Measurements from ENCODE around the gene MAP3K4.
A peak's percentile ranks its signal among the peaks of the same experiment; 100 is the strongest.

Gene MAP3K4

DNA sequence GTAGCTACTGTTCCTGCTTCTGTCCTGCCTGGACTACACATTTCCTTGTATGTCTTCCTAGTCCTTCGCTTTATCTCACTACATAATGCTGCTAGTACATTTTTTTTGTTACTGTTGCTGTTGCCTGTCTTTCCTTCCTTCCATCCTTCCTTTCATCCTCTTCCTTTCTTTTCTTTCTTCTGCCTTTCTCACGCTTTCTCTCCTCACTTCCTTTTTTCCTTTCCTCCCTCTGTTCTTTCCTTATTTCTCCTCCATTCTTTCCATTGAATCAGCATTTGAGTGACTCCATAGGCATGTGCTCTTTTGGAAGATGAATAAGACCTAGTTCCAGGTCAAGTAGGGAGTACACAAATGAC lies 46.3 kb downstream of the MAP3K4 start:
- DNase-seq (ENCODE audit: low read depth in 2 of 2, low spot score in 1 of 2): no peak

DNA sequence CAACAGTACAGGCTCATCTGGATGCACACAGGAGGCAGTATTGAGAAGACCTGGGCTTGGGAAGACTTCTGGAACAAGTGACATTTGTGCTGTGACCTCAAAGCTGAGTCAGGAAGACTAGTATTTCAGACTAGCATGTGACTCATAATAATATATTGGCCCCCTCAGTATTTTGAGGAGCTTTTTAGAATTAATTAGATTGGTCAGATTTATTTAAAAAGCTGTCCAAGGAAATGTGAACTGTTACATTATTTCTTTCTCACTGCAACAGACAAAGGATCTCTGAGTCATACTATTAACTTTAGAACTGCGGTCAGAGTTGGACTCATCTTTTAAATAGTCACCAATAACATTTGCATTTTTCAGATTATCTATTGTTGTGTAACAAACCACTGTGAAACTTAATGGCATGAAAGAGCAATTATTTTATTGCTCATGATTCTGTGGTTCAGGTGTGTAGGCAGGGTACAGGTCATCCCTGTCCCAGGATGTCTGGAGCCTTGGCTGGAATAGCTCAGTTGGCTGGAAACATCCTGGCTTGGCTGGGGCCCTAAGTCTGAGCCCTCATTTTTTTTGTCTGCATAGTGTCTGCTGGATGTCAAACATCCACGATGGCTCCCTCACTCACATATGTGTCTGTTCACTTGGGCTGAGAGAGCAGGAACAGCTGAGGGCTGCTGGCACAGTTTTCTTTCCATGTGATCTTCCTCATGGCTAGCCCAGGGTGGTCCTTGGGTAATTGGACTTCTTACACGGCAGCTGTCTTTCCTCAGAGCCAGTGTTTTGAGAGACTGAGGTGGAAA lies 46.9 kb downstream of the MAP3K4 start:
- DNase-seq (ENCODE audit: low read depth in 2 of 2, low spot score in 1 of 2): no peak

DNA sequence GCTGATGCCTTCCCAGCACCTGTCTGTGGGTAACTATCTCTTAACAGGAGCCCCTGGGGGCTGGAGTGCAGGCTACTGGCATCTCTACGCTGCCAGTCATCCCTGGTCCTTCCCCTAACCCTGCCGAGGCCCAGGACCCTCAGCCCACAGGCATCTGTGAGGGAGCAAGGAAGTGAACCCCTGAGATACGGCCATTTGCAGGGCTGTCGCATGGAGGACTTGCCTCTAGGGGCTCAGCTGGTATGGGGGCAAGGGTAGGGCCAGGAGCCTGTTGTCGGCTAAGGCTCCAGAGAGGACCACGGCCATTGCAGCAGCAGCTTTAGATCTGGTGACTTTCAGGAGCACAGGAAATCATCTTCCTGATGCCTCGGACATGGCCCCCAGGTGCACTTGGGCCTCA lies 49.7 kb downstream of the MAP3K4 start:
- no peak for DNase-seq (ENCODE audit: low read depth in 2 of 2, low spot score in 1 of 2)

DNA sequence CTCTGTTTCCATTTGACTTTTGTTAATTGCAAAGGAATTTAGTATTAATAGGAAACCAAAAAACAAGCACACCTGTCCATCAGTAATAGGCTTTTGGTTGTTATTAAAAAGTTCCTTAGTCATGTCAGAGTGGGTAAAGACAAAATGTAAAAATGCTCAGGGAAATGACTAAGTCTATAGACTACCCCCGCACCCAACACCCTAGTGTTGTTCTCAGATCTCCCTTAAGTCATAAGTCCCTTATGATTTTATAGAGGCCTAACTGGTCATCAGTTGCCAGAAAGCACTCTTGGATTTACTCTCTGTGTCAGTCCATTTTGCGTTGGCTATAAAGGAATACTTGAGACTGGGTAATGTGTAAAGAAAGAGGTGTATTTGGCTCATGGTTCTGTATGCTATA lies 52.8 kb downstream of the MAP3K4 start:
- no peak for DNase-seq (ENCODE audit: low read depth in 2 of 2, low spot score in 1 of 2)

DNA sequence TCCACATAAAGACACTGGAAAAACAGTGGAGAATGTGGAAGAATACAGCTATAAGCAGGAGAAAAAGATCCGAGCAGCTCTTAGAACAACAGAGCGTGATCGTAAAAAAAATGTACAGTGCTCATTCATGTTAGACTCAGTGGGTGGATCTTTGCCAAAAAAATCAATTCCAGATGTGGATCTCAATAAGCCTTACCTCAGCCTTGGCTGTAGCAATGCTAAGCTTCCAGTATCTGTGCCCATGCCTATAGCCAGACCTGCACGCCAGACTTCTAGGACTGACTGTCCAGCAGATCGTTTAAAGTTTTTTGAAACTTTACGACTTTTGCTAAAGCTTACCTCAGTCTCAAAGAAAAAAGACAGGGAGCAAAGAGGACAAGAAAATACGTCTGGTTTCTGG lies 57.1 kb downstream of the MAP3K4 start:
- no peak for DNase-seq (ENCODE audit: low read depth in 2 of 2, low spot score in 1 of 2)

DNA sequence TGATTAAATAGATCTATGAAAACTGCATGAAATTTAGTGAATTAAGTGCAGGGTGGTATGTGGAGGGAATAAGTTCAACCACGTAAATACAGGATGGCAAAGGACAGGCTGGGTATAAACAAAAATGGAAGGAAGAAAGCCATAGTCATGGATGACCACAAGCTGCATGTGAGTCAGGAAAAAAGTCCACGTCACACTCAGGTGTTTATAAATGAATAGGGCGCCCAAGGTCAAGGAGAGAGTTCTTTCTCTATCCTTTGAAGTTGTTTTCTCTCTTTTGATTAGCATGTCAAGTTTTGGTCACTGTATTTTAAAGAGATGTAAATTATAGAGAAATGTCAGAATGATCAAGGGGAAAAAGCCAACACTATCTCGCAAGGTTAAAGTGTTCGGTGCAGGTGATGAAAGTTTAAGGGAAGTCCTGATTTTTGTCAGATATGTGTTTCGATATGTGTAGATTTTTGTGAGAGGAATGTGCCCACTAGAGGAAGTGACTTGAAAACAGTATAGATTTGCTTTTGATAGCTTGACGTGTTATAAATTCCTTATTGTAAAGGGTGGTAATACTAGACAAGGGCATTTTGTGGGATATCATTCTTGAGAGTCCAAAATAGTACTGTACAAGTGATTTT lies 58.7 kb downstream of the MAP3K4 start:
- DNase-seq (ENCODE audit: low read depth in 2 of 2, low spot score in 1 of 2): no peak

DNA sequence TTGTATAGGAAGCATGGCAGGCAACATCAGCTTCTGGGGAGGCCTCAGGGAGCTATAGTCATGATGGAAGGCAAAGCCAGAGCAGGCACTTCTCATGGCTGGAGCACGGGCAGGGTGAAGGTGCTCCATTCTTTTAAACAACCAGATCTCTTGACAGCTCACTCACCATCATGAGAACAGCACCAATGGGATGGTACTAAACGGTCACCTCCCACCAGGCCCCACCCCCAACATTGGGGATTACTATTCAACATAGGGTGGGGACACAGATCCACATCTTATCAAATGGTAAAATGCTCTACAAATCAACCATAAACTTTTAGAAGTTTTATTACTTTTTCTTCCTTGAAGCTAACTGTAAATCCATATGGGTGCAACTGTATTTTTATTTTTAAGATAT lies 61.5 kb downstream of the MAP3K4 start:
- no peak for DNase-seq (ENCODE audit: low read depth in 2 of 2, low spot score in 1 of 2)

DNA sequence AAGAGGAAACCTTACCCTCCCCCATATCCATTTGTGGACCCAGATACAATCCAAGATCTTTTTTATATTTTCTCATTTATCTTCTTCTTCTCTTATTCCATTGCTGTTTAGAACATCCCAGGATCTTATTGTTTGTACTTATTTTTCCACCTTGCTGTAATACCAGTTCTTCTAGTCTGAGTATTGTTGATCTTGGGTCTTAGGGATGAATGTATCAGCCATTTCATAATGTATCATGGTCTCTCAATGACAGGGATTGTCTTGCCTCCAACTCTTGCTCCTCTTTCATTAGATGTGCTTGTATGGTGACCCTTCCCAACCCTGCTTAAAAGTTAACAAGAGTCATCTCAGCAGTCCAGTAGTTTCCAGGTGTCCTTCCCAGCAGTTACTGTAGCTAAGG lies 63.3 kb downstream of the MAP3K4 start:
- DNase-seq (ENCODE audit: low read depth in 2 of 2, low spot score in 1 of 2): no peak

DNA sequence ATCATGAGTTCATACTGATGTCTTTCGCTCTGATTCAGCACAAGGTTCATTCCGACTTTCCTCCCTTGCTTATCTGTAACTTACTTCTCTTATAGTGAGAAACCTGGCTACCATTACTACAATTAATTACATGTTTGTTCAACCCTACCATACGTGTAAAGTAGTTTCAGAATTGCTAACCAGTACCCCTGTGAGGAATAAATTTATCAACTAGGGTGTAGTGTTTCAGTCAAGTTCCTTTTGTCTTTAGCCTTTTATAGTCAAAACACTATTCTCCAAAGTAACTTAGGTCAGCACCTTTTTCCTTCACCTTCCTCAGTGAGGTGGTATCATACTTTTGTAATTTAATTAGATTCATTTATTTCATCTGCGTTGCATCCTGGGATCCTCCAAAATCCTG lies 64.9 kb downstream of the MAP3K4 start:
- no peak for DNase-seq (ENCODE audit: low read depth in 2 of 2, low spot score in 1 of 2)

DNA sequence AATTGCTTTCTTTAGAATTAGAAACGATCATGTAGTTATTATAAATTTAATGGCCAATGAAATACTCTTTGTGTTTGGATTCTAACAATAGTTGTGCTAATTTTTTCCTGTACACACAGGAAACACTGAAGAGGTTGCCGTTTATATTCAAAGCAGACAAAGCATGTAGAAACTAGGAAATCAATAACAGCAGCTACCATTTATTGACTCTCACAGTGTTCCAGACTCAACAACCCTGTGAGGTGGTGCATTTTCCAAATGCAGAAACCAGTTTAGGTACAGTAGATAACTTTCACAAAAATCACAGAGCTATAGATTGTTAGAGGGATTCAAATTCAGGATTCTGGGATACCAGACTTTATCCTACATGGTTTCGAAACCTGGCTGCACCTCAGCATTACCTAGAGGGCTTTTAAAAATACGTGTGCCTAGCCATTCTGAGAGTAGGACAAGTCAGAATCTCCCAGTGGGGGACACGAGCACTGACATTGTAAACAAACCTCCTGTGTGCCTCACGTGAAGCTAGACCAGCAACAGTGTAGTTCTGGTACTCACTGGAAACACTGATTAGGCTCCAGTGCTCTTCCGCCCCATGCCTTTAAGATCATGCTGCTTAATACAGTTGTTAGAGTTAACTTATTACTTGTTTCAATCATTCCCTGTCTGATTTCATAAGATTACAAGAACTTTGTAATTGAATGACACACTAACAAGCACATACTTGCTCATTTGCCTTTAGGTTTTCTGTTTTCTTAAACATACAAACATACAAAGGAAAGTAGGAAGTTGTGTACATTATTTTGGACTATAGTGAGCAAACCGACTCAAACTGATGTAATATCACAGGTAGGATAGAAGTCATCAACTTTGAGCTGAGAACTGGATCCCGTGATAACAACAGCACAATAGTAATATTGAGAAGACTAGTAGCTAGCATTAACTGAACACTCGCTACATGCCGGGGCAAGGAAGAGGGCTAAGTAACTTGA lies 65.8 kb downstream of the MAP3K4 start:
- no peak for DNase-seq (ENCODE audit: low read depth in 2 of 2, low spot score in 1 of 2)

DNA sequence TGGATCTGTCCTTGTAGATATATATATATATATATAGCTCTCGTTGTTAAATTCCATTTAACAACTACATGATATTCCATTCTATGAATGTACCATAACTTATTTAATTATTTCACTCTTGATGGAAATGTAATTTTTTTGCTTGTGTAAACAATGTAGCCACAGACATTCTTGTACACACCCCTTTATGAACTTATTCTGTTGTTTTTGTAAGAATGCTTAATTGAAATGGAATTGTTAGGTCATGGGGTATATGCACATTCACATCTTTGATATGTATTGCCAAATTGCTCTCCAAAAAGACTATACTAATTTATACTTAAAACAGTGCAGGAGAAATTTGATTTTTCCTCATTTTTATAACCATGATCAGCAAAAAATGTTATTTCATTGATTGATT lies 67.2 kb downstream of the MAP3K4 start:
- no peak for DNase-seq (ENCODE audit: low read depth in 2 of 2, low spot score in 1 of 2)

DNA sequence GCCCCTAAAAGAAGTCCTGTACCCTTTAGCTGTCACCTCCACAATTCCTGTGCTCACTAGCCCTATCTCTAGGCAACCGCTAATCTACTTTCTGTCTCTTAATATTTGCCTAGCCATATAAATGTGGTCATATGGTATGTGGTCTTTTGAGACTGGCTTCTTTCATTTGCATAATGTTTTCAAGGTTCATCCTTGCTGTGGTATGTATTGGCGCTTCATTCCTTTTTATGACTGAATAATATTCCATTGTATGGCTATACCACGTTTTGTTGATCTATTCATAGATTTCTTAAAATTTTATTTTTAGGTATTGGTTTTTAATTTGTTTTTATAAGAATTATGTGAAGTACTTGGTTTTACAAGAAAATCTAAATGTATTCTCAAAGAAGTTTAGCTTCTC lies 70.0 kb downstream of the MAP3K4 start:
- DNase-seq (ENCODE audit: low read depth in 2 of 2, low spot score in 1 of 2): no peak

DNA sequence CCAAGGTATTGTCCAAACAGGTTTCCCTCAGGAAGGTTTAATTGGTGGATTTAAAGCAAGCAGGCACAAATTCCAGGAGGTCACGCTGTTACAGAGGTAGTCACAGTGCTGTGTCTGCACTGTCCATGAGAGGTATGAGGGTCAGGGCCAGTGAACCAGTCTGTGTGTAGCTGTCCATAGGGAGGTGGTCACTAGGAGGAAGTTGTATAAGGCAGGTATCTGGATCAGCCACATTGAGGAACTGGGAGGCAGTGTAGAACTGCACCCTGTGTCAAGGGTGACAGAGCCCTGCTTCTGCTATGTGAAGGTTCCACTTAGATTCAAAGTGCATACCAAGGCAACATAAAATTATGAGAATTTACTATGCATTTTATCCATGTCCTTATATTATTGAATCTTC lies 73.3 kb downstream of the MAP3K4 start:
- DNase-seq (ENCODE audit: low read depth in 2 of 2, low spot score in 1 of 2): no peak

DNA sequence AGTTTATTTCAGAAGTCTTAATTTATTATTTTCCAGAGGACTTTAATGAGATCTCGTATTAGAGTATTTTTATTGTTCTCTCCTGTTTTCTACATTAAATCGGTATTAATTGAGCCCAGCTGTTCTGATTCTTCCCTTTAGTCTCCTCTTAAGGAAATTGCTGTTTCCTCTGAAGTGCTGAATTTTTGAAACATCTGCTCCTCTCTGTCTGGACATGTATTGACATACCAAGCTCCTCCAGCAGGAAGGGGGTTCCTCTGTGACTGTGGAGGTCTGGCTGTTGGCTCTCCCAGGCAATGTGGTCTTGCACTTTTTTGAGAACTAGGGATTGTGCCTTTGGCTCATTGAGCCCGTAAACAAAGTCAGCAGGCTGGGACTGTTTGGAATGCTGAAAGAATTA lies 74.9 kb downstream of the MAP3K4 start:
- DNase-seq (ENCODE audit: low read depth in 2 of 2, low spot score in 1 of 2): no peak

DNA sequence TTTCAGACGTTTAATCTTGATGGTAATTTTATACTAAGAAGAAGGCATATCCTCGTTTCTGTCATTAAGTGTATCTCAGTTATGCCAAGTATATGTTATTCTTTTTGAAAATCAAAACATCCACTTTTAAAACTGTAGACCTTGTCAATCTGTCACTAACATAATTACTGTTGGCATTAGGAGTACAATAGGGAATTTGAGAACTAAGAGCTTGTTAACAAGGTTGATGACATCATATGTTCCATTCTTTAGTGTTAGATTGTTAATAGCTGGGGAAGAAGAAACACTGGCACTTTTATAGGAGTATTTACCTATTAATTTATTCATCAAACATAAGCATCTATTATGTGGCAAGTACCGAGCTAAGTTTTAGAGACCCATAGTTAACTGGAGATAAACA lies 76.2 kb downstream of the MAP3K4 start:
- no peak for DNase-seq (ENCODE audit: low read depth in 2 of 2, low spot score in 1 of 2)

DNA sequence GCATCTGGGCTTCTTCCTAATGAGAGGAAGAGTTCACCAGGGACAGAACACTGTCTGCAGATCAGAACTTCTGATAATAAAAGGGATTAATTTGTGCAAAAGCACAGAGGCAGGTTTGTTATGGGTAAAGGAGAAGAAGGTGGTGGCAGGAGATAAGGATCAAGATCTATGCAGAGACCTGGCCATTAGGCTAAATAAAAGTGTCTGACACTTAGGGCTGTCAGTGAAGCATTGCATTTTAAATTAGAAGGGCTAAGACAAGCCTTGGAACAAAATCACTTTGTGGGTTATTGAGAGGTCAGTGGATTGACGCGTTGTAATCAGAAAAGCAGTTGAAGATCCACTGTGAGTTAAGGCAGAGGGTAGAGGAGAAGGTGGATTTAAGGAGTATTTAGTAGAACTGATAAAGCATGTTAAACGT lies 76.8 kb downstream of the MAP3K4 start:
- no peak for DNase-seq (ENCODE audit: low read depth in 2 of 2, low spot score in 1 of 2)

DNA sequence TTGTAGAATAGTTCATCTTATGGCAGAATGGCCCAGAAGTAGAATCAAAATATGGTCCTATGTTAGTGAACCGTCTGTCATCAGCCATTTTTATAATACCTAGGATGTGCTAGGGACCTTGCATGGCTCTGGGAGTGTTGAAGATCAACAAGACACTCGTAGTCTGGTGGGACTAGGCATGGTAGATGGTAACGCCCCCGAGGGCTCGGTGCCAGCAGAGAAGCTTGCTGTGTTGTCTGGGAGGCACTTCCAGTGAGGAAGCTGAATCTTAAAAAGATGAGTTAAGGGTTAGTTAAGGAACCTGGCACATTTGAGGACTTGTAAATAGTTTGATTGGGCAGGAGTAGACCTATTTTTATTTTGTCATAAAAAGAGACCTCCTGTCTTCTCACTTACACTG lies 82.4 kb downstream of the MAP3K4 start:
- no peak for DNase-seq (ENCODE audit: low read depth in 2 of 2, low spot score in 1 of 2)

DNA sequence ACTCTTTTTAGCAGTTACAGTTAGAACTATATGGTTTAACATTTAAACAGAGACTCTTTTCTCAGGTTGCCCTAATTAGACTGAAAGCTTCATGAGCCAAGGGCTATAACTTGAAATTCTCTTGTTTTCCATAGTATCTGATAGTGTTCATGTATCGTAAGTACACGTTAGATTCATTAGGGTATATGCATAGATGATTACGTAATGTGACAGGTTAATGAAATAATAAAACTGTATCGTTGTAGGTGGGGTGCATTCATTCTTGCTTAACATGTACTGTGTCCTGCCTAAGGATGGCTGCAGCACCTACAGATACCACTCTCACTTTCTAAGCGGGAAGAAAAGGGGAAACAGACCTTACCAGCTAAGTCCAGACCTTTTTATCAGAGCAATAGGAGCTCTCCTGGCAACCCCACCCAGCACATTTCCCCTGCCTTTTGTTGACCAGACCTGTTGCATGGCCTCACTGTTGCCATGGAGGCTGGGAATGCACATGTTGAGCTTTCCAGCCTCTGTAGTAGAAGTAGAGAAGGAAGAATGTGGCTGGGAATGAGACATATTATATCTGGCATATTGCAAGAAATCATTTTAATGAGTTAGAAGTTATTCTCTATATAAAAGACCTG lies 83.0 kb downstream of the MAP3K4 start:
- no peak for DNase-seq (ENCODE audit: low read depth in 2 of 2, low spot score in 1 of 2)

DNA sequence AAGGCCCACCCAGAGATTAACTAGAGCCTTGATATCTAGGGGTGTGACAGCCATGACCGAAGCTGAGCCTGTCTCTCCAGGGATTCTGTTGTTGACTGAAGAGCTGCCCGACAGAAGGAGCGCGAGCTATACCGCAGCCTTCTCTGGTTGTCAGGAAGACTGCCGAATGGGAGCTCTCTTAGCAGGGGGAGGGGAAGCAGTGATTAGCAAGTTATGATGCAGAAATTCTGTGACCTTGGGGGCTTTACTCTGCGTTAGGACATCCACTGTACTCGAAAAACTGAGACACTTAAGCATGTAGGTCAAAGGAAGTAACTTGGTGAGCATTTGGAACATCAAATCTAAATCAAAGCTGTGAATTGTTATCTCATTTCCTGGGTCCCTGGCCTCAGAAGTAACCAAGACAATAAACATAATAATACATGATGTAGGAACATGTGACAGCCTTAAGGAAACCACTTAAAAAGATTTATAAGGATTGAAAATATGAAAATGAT lies 84.7 kb downstream of the MAP3K4 start:
- no peak for DNase-seq (ENCODE audit: low read depth in 2 of 2, low spot score in 1 of 2)

DNA sequence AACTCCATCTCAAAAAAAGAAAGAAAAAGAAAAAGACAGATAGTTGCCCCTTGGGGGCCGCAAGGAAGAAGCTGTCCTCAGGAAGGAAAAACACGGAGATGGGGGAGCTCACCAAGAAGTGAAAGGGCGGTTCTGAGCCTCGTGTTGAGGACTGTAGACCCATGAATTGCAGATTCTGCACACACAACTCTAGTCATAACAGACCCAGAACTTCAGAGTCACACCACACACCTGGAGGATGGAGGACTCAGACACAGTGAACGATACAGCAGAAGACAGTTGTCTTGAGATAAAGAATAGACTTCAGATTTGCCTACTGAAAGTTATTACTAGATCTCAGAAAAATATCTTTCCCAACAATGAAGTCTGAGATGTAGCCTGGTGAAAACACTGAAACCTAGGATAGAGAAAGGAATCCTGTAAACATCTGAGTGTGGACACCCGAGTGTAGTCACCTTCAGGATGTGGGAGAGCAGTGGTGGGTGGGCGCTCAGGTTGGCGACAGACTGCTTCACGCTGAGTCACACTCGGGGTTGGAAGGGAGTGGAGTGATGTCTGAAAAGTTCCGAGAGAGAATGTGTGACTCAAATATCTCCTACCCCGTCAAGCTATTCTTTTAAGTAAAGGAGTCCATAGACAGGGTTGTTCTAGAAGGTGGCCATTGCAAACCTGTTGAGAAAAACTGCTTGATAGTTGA lies 88.1 kb downstream of the MAP3K4 start:
- DNase-seq (ENCODE audit: low read depth in 2 of 2, low spot score in 1 of 2): peak; percentile 1 to 36

Data from stimulated activated CD8-positive, alpha-beta memory T cell treated with anti-CD3 and anti-CD28 coated beads, Interleukin-4, amount 100 ng/mL, for 4 hours (primary cell).